ENCODE measurements around the gene SLC16A12.
"Not testable (repeated sequence)": the region's sequence is repeated elsewhere in the genome, so short reads cannot be mapped to it uniquely, and the experiment has no call there.

Gene SLC16A12

DNA sequence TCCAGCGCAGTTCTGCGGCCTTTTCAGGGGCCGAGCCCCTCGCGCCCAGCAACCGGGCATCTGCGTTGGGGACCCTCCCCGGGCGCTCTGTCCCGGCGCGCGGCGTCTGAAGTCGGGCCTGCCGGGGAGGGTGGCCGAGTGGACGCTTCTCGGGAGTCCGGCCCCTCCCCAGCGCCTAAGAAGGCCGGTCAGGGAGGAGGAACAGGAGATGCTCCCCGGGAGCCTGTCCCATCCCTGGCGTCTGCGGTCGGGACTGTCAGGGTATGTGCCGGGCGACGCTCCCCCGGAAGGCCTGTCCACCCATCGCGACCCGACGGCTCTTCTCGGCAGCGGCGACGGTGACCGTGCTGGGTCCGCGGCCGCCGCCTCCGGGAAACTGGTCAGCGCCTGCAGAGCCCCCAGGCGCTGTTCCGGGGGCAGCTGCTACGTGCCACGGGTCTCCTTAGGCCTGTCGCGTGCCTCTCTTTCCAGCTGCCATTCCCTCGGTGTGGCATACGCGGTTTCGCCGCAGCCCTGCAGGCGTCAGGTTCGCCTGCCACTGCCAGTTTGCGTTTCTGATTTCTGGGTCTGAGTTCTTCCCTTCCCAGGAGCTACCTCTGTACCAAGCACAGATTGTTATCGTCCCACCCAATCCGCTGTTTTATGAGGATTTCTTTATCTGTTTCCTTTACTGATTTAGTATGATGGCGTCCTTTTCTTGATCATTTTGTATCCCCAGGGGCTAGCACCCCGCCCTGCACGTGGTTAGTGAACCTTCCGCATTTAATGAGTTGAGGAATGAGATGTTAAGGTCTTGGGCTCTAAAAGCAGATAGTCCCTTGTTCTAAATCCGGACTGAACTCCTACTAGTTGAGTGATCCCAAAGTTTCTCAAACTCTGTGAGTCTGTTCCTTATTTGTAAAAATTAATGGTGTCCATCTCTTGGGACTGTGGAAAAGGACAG is 120.2 kb downstream of the SLC16A12 start:
- DNase-seq, result peak; percentile 27 to 44

GRCh38 chr10:89414146-89414878 is 121.1 kb downstream of the SLC16A12 start, which contains the start of gene IFIT5:
IFIT5 (plus strand) TSS chr10:89414568; CDS start chr10:89414799, 231 bp downstream.
- DNase-seq, result peak; percentile 66 to 73

DNA sequence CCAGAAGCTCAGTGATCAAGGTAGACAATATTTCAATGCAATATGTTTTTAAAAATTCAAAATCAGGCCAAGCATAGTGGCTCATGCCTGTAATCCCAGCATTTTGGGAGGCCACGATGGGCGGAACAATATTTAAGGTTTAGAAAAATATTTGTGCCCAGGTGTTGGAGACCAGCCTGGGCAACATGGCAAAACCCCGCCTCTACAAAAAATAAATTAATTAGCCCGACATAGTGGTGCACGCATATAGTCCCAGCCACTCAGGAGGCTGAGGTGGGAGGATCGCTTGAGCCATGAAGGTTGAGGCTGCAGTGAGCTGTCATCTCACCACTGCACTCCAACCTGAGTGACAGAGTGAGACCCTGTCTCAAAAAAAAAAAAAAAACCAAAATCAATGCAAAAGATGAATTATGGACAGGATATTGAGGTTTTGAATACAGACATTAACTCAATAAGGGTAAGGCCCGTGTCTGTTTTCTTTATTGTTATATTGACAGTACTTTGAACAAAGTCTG is 121.9 kb downstream of the SLC16A12 start:
- DNase-seq, result no peak

- peak; percentile 54 to 56 for DNase-seq
Measured at GRCh38 chr10:89412276-89412675, 123.1 kb downstream of the SLC16A12 start.

GRCh38 chr10:89411135-89411534 is 124.3 kb downstream of the SLC16A12 start:
- not testable (repeated sequence) for DNase-seq

DNA sequence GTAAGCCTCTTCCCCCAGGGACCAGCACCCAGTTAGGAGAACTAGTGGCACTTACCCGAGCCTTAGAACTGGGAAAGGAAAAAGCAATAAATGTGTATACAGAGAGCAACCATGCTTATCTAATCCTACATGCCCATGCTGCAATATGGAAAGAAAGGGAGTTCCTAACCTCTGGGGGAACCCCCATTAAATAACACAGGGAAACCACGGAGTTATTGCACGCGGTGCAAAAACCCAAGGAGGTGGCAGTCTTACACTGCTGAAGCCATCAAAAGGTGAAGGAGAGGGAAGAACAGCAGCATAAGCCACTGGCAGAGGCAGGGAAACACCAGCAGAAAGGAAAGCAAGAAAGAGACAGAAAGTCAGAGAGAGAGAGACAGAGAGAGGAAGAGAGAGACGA is 124.8 kb downstream of the SLC16A12 start:
- DNase-seq, result not testable (repeated sequence)

- DNase-seq, result not testable (repeated sequence)
Measured at GRCh38 chr10:89409282-89409681, 126.1 kb downstream of the SLC16A12 start.

DNA sequence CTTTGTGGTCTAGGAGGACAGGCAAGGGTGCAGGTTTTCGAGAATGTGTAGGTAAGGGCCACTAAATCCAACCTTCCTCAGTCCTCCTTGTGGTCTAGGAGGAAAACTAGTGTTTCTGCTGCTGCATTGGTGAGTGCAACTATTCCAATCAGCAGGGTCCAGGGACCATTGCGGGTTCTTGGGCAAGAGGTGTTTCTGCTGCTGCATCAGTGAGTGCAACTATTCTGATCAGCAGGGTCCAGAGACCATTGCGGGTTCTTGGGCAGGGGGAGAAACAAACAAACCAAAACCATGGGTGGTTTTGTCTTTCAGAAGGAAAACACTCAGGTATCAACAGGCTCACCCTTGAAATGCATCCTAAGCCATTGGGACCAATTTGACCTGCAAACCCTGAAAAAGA is 127.6 kb downstream of the SLC16A12 start:
- not testable (repeated sequence) for DNase-seq

DNA sequence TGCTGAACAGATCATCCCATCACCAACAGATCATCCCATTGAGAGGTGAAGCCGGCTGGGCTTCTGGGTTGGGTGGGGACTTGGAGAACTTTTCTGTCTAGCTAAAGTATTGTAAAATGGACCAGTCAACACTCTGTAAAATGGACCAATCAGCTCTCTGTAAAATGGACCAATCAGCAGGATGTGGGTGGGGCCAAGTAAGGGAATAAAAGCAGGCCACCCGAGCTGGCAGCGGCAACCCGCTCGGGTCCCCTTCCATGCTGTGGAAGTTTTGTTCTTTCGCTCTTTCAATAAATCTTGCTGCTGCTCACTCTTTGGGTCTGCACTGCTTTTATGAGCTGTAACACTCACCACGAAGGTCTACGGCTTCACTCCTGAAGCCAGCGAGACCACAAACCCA is 129.2 kb downstream of the SLC16A12 start:
- not testable (repeated sequence) for DNase-seq

DNA sequence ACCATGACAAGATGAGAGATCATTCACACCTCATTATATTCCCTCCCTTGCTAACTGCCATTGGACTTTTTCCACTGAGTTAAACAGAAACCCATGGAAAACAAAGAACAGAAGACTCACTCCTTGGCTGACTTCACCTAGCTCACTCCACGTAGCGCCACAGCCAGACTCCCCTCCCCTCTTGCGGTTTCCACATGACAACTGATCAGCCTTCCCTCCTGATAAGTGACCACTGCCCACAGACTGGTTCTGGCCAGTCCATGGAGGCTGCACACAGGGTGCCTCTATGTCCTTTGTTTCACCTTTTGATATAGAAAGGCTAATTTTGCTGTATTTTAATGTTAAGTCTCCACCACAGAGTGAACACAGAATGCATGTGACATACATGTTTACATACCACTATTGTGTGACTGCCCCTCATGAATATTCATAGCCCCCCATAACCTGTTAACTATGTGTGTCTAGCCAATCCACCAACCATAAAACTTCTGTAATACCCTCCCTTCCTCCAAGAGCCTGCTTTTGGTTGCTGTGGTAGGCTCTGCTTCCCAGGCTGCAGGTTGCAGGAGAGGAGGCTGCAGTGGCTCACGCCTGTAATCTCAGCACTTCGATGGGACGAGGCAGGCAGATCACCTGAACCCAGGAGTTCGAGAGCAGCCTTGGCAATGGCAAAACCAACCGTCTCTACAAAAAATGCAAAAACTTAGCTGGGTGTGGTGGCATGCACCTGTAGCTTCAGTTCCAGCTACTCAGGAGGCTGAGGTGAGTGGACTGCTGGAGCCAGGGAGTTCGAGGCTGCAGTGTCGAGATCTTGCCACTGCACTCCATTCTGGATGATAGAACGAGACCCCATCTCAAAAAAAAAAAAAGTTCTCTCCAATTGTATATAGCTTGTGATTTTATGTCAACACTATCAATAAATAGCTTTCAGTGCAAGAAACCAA is 131.0 kb downstream of the SLC16A12 start:
- no peak for DNase-seq

DNA sequence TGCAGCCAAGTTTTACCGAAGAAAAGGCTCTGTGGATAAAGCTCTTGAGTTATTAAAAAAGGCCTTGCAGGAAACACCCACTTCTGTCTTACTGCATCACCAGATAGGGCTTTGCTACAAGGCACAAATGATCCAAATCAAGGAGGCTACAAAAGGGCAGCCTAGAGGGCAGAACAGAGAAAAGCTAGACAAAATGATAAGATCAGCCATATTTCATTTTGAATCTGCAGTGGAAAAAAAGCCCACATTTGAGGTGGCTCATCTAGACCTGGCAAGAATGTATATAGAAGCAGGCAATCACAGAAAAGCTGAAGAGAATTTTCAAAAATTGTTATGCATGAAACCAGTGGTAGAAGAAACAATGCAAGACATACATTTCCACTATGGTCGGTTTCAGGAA is 132.4 kb downstream of the SLC16A12 start:
- no peak for DNase-seq

- no peak for DNase-seq
Measured at GRCh38 chr10:89399956-89400355, 135.4 kb downstream of the SLC16A12 start.

- no peak for DNase-seq
Measured at GRCh38 chr10:89398003-89398749, 137.2 kb downstream of the SLC16A12 start.

DNA sequence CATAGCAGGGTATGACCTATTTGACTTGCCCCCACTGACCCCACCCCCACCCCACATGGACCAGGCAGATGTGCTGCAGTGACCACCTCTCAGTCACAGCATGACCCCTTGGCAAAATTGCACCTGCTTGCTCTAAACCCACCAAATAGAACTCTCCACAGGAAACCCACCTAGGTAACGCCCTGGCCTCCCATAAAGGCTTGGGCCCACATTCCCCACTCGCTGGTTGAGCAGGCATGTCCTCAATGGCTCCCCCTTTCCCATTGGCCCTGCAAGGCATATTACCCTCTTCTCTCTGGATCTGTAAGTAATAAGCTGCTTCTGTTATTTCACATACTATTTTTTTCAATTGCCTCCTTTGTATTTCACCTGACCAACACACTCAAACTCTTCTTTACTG is 140.3 kb downstream of the SLC16A12 start:
- no peak for DNase-seq

DNA sequence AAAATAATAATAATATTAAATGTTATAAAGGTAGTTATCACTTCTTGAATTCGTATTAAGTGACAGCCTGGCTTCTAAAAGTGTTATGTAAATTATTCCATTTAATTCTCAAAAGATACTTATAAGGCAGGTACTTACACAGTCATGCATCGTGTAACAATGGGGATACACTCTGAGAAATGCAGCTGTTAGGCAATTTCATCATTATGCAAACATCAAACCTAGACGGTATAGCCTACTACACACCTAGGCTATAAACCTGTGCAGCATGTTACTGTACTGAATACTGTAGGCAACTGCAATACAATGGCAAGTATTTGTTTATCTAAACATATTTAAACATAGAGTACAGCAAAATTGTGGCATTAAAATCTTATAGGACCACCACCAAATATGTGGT is 141.5 kb downstream of the SLC16A12 start:
- no peak for DNase-seq

DNA sequence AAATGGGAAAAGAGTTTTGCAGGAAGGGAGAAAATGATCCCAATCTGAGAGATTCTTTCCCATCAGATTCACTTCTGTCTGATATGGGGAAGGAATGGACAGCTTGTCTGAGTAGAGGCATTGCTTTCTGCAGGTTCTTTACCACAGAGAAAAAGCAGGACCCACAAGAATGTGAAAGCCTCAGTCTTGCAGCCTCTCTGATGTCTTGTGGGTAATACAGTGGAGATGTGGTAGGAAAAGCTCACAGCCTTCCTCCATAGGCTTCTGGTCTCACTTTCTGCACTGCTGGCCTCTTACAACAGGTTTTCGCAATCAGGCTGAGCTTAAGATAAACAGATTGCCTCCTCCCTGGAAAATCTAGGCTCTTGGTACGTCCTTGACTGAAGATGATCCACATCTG is 142.4 kb downstream of the SLC16A12 start:
- DNase-seq, result no peak

DNA sequence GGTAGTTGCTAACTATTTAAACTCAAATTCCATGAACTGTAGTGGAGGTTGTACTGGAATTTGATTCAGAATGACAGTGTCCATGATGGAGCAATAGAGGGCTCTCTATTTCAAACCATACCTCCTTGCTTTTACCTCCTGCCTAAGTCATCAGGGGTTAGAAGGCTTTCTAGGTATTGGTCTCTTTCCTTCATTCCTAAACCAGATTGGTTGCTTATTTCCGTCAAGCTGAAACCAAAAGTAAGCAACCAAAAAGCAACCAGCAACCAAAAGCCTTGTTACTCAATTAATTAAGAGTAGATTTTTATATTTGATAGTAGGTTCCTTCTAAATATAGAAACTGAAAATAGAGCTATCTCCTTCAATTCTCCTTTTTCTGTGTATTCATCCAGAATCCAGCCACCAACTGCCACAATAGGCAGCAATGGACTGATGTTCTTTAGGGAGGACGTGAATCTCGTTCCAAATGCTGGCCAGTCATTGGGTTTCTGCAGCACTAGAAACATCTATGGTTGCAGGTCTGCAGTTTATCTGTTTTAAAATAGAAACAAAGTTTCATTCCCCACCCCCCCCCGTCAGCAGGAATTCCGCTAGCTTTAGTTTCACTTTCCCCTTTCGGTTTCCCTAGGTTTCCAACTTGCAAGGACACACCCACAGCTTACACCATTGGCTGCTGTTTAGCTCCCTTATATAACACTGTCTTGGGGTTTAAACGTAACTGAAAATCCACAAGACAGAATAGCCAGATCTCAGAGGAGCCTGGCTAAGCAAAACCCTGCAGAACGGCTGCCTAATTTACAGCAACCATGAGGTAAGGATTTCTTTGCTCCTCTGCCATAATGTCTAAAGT is 143.3 kb downstream of the SLC16A12 start, which contains the start of gene IFIT1:
Gene IFIT1, plus strand, starts transcription at position 717 of the 850 bp plus-strand sequence. Its CDS starts 90 bp downstream, at position 807.
- peak; percentile 23 to 82 for DNase-seq

DNA sequence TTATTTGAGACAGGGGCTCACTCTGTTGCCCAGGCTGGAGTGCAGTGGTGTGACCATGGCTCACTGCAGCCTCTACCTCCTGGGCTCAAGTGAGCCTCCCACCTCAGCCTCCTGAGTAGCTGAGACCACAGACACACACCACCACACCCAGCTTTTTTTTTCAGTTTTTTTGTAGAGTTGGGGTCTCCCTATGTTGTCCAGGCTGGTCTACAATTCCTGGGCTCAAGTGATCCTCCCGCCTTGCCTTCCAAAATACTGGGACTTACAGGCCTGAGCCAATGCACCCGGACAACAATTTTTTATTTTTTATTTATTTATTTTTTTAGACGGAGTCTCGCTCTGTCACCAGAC is 144.2 kb downstream of the SLC16A12 start:
- not testable (repeated sequence) for DNase-seq

GRCh38 chr10:89390476-89391225 is 144.7 kb downstream of the SLC16A12 start:
- no peak for DNase-seq

- peak in 1 of 2 donors; percentile 34 for DNase-seq
Measured at GRCh38 chr10:89389254-89389653, 146.1 kb downstream of the SLC16A12 start.
